GM19193 (cell line): ENCODE measurements around the gene AUTS2.

Source experiments
- POLR2A ChIP-seq: IDR thresholded peaks from 4 replicates; pipeline ENCODE4 v1.6.1; 2011; ENCODE audit not compliant: insufficient read depth, insufficient read length; ENCODE audit errors: extremely low read depth

Gene AUTS2

GRCh38 chr7:70770154-70770553 is 1171.9 kb downstream of the AUTS2 start:
- TF ChIP-seq POLR2A: no peak

GRCh38 chr7:70771451-70771850 is 1173.2 kb downstream of the AUTS2 start:
- TF ChIP-seq POLR2A: no peak

- no peak for TF ChIP-seq POLR2A
Observed at GRCh38 chr7:70772891-70773290, 1174.6 kb downstream of the AUTS2 start.

GRCh38 chr7:70773406-70773805 is 1175.1 kb downstream of the AUTS2 start:
- no peak for TF ChIP-seq POLR2A

GRCh38 chr7:70774950-70775527 is 1176.8 kb downstream of the AUTS2 start:
- no peak for TF ChIP-seq POLR2A

- TF ChIP-seq POLR2A: no peak
Observed at GRCh38 chr7:70775570-70776156, 1177.4 kb downstream of the AUTS2 start.

- no peak for TF ChIP-seq POLR2A
Observed at GRCh38 chr7:70776627-70777101, 1178.4 kb downstream of the AUTS2 start.

- TF ChIP-seq POLR2A: no peak
Observed at GRCh38 chr7:70777251-70777650, 1179.0 kb downstream of the AUTS2 start.

GRCh38 chr7:70778585-70778984 is 1180.3 kb downstream of the AUTS2 start:
- no peak for TF ChIP-seq POLR2A

GRCh38 chr7:70779321-70779720 is 1181.0 kb downstream of the AUTS2 start:
- TF ChIP-seq POLR2A: no peak

GRCh38 chr7:70781922-70782311 is 1183.6 kb downstream of the AUTS2 start:
- TF ChIP-seq POLR2A: no peak

GRCh38 chr7:70782796-70783195 is 1184.5 kb downstream of the AUTS2 start:
- no peak for TF ChIP-seq POLR2A

GRCh38 chr7:70785427-70785826 is 1187.2 kb downstream of the AUTS2 start:
- TF ChIP-seq POLR2A: no peak

- TF ChIP-seq POLR2A: no peak
Observed at GRCh38 chr7:70786076-70786475, 1187.8 kb downstream of the AUTS2 start.

GRCh38 chr7:70787286-70787685 is 1189.0 kb downstream of the AUTS2 start:
- TF ChIP-seq POLR2A: no peak

- TF ChIP-seq POLR2A: no peak
Observed at GRCh38 chr7:70787771-70788170, 1189.5 kb downstream of the AUTS2 start.

- TF ChIP-seq POLR2A: no peak
Observed at GRCh38 chr7:70788276-70788675, 1190.0 kb downstream of the AUTS2 start.
